ENCODE results near the gene EPN2. TPM values are rescaled to one million over a fixed set of nuclear protein-coding genes. Genes with fewer than 3 reads are reported as not detected.
"Not testable (repeated sequence)": the region's sequence is repeated elsewhere in the genome, so short reads cannot be mapped to it uniquely, and the experiment has no call there.

EPN2 gene
- 10 to 100 TPM; 26.3 to 64.5 (median 47.9) TPM for total RNA-seq

DNA sequence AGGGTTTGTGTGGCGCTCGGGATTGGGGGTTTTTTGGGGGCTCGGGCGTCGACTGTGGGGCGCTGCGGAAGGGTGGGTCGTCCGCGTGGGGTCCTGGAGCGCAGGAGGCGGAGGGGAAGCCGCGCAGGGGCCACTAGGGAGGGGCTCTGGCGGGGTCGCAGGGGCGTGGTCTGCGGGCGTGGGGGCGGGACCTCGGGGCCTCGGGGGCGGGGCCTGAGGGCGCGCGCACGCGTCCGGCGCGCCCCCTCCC lies at the start of gene EPN2:
TSS of gene EPN2 (plus strand) at position 228 of the 250 bp plus-strand sequence. CDS start 45,754 bp downstream, outside the sequence.
- DNase-seq, result peak; percentile 66 to 96

DNA sequence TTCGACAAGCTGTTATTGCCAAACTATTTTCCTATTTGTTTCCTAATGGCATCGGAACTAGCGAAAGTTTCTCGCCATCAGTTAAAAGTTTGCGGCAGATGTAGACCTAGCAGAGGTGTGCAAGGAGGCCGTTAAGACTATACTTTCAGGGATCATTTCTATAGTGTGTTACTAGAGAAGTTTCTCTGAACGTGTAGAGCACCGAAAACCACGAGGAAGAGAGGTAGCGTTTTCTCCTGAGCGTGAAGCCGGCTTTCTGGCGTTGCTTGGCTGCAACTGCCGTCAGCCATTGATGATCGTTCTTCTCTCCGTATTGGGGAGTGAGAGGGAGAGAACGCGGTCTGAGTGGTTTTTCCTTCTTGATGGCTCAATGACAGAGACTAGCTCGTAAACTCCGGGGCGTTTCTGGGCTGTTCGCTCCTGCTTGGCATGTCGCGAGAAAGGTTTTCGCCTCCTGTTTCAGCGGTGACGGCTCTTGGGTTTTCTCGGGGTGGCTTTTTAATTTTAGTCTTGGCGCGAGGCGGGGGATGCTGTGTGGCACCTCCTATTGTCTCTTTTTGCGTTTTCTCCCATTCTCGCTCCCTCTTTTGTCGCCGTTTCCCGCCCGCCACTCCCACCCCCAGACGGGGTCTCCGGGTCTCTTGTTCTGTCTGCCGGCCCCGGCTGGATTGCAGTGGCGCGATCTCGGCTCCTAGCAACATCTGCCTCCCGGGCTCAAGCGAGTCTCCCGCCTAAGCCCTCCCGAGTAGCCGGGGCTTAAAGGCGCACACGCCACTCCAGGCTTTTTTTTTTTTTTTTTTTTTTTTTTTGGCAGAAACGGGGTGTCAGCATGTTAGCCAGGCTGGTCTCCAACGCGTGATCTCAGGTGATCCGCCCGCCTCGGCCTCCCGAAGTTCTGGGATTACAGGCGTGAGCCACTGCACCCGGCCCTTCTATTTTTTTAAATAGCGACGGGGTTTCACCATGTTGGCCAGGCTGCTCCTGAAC lies 49.0 kb upstream of the EPN2 start:
- ATAC-seq (ENCODE audit: low FRiP score in 2 of 2), result peak in 1 of 2 donors; percentile 57
- H3K27me3 ChIP-seq, H3K36me3 ChIP-seq, H3K9me3 ChIP-seq, H3K4me1 ChIP-seq, DNase-seq, H3K4me3 ChIP-seq: not testable (repeated sequence)
- 0% methylated on average over 10 to 11 of the region's 62 CpGs for WGBS, 2 donors
- TF ChIP-seq EP300 (IDR thresholded peaks at IDR 0.05) (peak in 1 of 4 donors; percentile 73), POLR2AphosphoS5 (IDR thresholded peaks at IDR 0.05) (peak in 1 of 2 donors; percentile 98)
- H3K27ac ChIP-seq, result peak overlapping the region in 2 of 4 donors; percentile 49 to 60

More for the DNA sequence above, at the start of gene EPN2:
- H3K36me3 ChIP-seq, H3K27me3 ChIP-seq, H3K9me3 ChIP-seq: not testable (repeated sequence)
- peak within 1 kb of the TSS; percentile 97 to 100 (median 98) for H3K4me3 ChIP-seq
- peak within 1 kb of the TSS; percentile 90 to 94 (median 92) for H3K27ac ChIP-seq
- peaks cover 22 to 28% (median 24%) of the 10 kb centered on the region in 4 donors for H3K4me1 ChIP-seq
- WGBS, 2 donors, result no CpG with 5 or more reads among the region's 31 CpGs
- peak; percentile 90 to 97 for ATAC-seq (ENCODE audit: low FRiP score in 2 of 2)

DNA sequence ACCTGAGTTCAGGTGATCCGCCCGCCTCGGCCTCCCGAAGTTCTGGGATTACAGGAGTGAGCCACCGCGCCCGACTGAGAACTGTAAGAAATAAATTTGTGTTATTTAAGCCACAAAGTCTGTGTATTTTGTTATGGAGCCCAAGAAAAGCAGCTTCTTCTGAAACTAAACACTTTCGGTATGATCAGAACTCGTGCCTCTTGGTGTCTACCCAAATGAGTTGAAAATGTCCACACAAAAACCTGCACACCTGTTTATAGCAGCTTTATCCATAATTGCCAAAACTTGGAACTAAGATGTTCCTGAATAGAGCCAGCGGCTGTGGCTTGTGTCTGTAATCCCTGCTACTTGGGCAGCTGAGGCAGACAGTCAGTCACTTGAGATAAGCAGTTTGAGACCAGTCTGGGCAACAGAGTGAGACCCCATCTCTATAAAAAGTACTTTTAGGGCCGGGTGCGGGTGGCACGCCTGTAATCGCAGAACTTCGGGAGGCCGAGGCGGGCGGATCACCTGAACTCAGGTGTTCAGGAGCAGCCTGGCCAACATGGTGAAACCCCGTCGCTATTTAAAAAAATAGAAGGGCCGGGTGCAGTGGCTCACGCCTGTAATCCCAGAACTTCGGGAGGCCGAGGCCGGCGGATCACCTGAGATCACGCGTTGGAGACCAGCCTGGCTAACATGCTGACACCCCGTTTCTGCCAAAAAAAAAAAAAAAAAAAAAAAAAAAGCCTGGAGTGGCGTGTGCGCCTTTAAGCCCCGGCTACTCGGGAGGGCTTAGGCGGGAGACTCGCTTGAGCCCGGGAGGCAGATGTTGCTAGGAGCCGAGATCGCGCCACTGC lies 48.1 kb upstream of the EPN2 start:
- not testable (repeated sequence) for H3K9me3 ChIP-seq, H3K27ac ChIP-seq, H3K36me3 ChIP-seq, H3K27me3 ChIP-seq, H3K4me1 ChIP-seq, DNase-seq, H3K4me3 ChIP-seq
- ATAC-seq (ENCODE audit: low FRiP score in 2 of 2), result peak; percentile 66 to 91
- no CpG with 5 or more reads among the region's 39 CpGs for WGBS, 2 donors

DNA sequence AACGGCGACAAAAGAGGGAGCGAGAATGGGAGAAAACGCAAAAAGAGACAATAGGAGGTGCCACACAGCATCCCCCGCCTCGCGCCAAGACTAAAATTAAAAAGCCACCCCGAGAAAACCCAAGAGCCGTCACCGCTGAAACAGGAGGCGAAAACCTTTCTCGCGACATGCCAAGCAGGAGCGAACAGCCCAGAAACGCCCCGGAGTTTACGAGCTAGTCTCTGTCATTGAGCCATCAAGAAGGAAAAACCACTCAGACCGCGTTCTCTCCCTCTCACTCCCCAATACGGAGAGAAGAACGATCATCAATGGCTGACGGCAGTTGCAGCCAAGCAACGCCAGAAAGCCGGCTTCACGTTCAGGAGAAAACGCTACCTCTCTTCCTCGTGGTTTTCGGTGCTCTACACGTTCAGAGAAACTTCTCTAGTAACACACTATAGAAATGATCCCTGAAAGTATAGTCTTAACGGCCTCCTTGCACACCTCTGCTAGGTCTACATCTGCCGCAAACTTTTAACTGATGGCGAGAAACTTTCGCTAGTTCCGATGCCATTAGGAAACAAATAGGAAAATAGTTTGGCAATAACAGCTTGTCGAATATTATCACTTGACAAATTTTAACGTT lies 47.3 kb upstream of the EPN2 start:
- no CpG with 5 or more reads among the region's 36 CpGs for WGBS, 2 donors
- not testable (repeated sequence) for H3K27ac ChIP-seq; H3K36me3 ChIP-seq; ATAC-seq (ENCODE audit: low FRiP score in 2 of 2); H3K27me3 ChIP-seq; H3K4me1 ChIP-seq; DNase-seq; H3K9me3 ChIP-seq; H3K4me3 ChIP-seq

DNA sequence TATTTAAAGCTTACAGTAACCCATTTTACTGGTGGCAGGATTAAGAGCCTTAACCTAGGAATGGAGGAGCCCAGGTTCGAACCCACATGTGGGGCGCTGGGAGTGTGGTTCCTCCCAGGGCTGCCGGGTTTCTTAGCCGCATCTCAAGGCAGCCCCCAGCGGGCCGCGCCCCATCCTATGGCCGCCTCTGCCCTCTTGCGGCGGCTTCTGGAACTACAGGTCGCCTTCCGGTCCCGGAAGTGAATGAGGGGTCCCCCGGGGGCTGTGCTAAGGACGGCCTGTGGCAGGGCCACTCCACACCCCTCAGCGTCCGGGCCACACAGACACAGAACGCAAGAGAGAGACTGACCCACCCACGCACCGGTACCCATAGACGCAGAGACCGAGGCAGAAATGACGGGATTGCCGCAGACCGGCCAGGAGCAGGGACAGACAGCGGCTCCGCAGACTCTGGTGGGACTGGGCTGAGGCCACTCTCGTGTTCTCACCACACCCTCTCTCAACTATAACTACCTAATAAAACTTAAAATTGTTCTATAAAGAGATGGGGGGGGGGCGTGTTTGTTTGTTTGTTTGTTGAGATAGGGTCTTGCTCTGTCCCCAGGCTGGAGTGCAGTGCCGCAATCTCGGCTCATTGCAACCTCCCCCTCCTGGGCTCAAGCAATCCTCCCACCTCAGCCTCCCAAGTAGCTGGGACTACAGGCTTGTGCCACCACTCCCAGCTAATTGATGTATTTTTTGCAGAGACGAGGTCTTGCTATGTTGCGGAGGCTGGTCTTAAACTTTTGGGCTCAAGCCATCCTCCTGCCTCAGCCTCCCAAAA lies 40.6 kb upstream of the EPN2 start:
- WGBS, 2 donors, result no CpG with 5 or more reads among the region's 33 CpGs
- Histone ChIP-seq H3K4me3 (peak overlapping the region in 3 of 4 donors; percentile 21 to 47 (median 37)), H3K27ac (peak overlapping the region in 1 of 4 donors; percentile 76)
- not testable (repeated sequence) for H3K9me3 ChIP-seq, H3K36me3 ChIP-seq, H3K27me3 ChIP-seq, H3K4me1 ChIP-seq, DNase-seq
- peak; percentile 97 to 99 for ATAC-seq (ENCODE audit: low FRiP score in 2 of 2)

DNA sequence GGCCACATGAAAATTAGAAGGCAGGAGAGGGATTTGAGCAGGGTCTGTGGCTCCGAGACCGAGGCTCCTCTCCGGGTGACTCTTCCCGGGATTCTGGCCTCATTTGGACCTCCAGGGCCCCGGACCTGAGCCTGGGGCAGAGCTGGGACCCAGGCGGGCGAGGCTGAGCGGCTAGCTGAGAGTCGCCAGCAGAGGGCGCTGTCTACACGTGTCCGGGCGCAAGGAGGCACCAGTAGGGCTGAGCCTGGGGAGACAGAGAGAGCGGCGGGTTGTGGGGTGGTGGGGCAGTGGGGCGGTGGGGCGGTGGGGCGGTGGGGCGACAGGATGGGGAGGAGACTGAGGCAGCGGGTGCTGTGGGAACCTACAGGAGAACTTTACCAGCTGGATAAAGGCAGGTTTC lies 34.7 kb upstream of the EPN2 start:
- H3K36me3 ChIP-seq, DNase-seq, H3K4me1 ChIP-seq, H3K27me3 ChIP-seq, H3K27ac ChIP-seq, H3K9me3 ChIP-seq, H3K4me3 ChIP-seq: not testable (repeated sequence)
- no CpG with 5 or more reads among the region's 20 CpGs for WGBS, 2 donors
- peak; percentile 93 to 98 for ATAC-seq (ENCODE audit: low FRiP score in 2 of 2)

DNA sequence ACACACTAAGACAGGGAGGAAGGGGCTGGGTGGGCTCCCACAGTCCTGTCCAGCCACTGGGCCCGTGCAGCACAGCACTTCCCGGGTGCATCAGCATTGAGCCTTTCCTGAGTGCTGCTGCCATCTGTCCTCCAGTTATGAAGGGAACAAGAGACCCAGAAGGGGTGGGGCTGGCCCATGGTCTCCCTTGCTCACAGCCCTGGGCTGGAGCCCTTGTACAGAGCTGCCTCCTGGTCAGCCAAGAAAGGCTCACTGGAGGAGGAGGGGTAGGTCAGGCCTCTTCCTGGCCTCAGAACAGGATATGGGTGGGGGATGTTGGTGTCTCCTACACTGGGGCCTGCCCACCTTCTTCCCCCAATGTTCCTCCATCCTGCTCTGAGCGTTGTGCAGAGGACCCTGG lies 33.7 kb upstream of the EPN2 start:
- ATAC-seq (ENCODE audit: low FRiP score in 2 of 2), result peak in 1 of 2 donors; percentile 25
- H3K9me3 ChIP-seq, H3K27ac ChIP-seq, H3K27me3 ChIP-seq, H3K4me3 ChIP-seq, H3K4me1 ChIP-seq, DNase-seq, H3K36me3 ChIP-seq: not testable (repeated sequence)
- WGBS, 2 donors, result no CpG with 5 or more reads among the region's 3 CpGs

DNA sequence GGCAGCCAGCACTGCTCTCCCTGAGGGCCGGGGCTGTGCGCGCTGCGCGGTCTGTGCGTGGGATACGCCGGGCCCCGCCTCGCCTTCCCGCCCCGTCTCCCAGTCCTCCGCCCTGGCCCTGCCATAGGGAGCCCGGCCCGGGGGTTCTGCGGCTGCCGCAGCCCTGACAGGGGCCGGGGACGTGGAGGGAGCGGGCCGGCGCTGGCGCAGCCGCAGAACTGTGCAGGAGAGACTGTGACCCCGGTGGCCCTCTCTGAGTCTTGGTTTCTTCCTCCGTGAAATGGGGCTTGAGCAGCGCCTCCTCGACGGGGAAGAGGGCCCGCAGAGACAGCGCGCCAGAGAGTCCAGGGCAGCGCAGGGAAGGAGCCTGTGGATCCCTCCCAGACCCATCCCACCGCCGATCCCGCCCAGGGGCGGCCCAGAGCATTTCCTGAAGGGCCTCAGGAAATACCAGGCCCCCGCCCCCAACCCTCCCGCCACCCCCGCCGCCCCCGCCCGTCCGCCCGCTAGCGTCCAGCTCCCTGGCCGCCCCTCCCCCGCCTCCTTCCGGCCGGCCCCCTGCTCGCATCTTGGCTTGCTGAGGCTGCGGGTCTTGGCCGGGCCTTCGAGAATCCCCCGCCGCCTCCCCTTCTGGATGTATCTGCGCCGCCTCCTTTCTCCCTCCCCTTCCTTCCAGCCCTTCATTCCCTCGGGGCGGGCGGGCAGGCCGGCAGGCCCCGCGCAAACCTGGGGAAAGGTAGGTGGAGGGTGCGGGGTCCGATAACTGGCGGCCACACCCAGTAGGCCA lies 21.9 kb upstream of the EPN2 start:
- not testable (repeated sequence) for H3K4me1 ChIP-seq, DNase-seq, H3K27me3 ChIP-seq, H3K9me3 ChIP-seq, H3K36me3 ChIP-seq, H3K27ac ChIP-seq, H3K4me3 ChIP-seq
- ATAC-seq (ENCODE audit: low FRiP score in 2 of 2), result peak; percentile 87 to 91
- no CpG with 5 or more reads among the region's 67 CpGs for WGBS, 2 donors

DNA sequence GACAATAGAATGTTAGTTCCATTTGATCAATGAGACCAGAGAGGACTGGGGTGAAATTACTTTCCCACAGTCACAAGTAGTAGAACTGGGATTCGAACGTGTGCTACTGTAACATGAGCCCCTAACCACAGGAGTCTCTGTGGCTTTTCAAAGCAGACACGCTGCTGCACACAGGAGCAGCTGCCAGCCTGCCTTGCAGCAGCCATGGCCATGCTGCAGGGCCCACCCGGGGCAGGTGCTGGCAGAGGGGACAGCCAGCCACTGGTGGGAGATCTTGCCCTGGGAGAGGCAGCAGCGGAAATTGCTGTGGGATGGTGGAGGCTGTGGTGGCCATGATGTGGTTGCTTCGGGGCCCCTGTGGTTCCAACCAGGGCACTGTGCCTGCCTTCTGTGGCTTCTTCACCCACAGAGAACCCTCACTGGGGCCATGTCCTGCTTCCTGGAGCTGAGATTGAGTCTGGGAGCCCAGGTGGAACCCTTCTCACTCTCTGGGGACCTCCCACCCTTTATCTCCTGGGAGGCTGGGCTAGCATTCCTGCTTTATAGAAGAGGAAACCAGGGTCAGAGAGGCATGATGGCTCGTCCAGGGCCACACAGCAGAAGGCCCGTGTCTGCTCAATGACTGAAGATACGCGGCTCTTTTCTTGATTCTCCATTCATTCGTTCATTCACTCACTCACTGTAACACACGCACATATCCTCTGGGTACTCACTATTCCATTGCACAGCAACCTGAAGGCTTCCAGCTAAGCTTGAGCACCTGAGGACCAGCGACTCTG lies 20.8 kb upstream of the EPN2 start:
- not testable (repeated sequence) for H3K27me3 ChIP-seq; ATAC-seq (ENCODE audit: low FRiP score in 2 of 2); H3K9me3 ChIP-seq; H3K36me3 ChIP-seq; H3K27ac ChIP-seq; DNase-seq; H3K4me3 ChIP-seq; H3K4me1 ChIP-seq
- WGBS, 2 donors, result no CpG with 5 or more reads among the region's 13 CpGs

DNA sequence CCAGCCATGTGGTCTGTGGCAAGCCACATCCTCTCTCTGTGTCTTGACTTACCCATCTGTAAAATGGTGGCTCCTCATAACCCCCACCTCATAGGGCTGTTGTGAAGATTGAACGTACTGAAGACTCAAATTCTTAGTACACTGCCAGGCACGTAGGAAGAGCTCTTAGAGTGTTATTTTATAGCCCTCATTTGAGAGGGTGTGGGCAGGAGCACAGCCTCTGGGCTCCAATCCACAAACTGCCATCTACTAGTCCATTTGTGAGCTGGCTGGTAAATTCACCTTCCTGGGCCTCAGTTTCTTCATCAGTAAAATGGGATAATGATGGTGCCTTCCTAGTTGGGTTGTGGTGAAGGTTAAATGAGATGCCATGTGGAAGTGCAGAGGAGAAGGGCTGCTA lies 18.3 kb upstream of the EPN2 start:
- not testable (repeated sequence) for H3K36me3 ChIP-seq; H3K27ac ChIP-seq; DNase-seq; H3K4me3 ChIP-seq; H3K9me3 ChIP-seq; H3K27me3 ChIP-seq; H3K4me1 ChIP-seq; ATAC-seq (ENCODE audit: low FRiP score in 2 of 2)
- no CpG with 5 or more reads among the region's 2 CpGs for WGBS, 2 donors
